GM12864 (cell line): ENCODE results near the gene CGNL1.

Source experiments
- DNase-seq: peaks from one replicate; pipeline ENCODE4 v3.0.0-alpha.2; 2011; ENCODE audit warnings: low read depth
- H3K4me3 ChIP-seq: 2 replicates; pipeline ENCODE4 v1.5.1; 2011; ENCODE audit warnings: mild to moderate bottlenecking, low read depth, low read length, control low read depth
- CTCF ChIP-seq: IDR thresholded peaks from 2 replicates; pipeline ENCODE4 v1.5.1; 2011; ENCODE audit warnings: low read depth, mild to moderate bottlenecking, moderate library complexity, low read length, control low read depth, inconsistent platforms; ENCODE audit errors: missing control alignments

Gene CGNL1

GRCh38 chr15:57352535-57353316 is 23.6 kb upstream of the CGNL1 start:
- no peak for TF ChIP-seq CTCF
- no peak overlapping the region for H3K4me3 ChIP-seq
- DNase-seq = no peak

DNA sequence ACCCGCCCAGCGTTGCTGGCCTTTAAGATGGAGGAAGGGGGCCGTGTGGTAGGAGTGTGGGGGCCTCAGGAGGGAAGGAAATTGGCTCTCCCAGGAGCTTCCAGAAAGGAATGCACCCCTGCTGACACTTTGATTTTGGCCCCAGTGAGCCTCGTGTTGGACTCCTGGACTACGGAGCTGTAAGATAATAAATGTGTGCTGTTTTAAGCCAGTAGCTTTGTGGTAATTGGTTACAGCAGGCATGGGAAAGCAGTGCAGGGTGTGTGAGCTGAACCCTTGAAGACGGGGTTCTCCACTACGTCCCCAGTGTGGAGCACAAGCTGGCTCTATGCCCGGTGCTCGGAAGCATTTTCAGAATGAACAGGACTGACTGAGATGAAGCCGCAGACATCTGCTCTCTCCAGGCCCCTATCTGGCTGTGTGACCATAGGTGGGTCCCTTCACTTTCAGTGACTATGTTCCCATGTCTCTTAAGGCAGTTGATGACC is 22.9 kb upstream of the CGNL1 start:
- TF ChIP-seq CTCF = no peak
- H3K4me3 ChIP-seq = no peak overlapping the region
- no peak for DNase-seq

GRCh38 chr15:57354436-57355123 is 21.7 kb upstream of the CGNL1 start:
- no peak overlapping the region for H3K4me3 ChIP-seq
- TF ChIP-seq CTCF = no peak
- DNase-seq = no peak

- no peak for TF ChIP-seq CTCF
- no peak overlapping the region for H3K4me3 ChIP-seq
- DNase-seq = no peak
Measured at GRCh38 chr15:57355259-57355658, 21.0 kb upstream of the CGNL1 start.

- H3K4me3 ChIP-seq = no peak overlapping the region
- DNase-seq = no peak
- TF ChIP-seq CTCF = no peak
Measured at GRCh38 chr15:57356178-57356577, 20.1 kb upstream of the CGNL1 start.

- DNase-seq = no peak
- no peak for TF ChIP-seq CTCF
- H3K4me3 ChIP-seq = no peak overlapping the region
Measured at GRCh38 chr15:57356636-57357035, 19.7 kb upstream of the CGNL1 start.
